ENCODE data around the gene MOV10.
A peak's percentile ranks its signal among the peaks of the same experiment; 100 is the strongest.

The MOV10 gene

DNA sequence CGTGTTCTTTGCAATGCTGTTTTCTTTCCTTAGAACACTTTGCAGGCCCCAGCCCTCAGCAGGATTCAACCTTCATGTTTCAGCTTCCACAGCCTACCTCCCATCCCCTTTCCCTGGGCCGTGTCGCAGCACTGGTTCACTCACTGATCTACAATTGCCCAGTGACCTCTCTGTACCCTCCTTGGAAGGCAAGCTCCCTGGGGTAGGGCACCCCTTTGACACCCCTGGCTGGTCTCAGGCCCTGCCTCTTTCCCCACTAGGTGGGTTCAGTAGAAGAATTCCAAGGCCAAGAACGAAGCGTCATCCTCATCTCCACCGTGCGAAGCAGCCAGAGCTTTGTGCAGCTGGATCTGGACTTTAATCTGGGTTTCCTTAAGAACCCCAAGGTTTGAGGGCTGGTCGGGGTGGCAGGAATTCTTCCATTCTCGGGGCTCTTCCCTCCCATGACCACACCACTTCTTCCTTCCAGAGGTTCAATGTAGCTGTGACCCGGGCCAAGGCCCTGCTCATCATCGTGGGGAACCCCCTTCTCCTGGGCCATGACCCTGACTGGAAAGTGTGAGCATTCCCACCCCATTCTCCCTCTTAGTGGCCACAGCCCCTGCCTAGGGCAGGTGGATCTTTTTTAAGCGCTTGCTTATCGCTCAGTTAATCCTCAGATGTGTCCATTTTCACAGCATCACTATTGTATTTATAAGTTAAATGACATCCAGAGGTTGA is 25.1 kb downstream of the MOV10 start:
- DNase-seq, result no peak

DNA sequence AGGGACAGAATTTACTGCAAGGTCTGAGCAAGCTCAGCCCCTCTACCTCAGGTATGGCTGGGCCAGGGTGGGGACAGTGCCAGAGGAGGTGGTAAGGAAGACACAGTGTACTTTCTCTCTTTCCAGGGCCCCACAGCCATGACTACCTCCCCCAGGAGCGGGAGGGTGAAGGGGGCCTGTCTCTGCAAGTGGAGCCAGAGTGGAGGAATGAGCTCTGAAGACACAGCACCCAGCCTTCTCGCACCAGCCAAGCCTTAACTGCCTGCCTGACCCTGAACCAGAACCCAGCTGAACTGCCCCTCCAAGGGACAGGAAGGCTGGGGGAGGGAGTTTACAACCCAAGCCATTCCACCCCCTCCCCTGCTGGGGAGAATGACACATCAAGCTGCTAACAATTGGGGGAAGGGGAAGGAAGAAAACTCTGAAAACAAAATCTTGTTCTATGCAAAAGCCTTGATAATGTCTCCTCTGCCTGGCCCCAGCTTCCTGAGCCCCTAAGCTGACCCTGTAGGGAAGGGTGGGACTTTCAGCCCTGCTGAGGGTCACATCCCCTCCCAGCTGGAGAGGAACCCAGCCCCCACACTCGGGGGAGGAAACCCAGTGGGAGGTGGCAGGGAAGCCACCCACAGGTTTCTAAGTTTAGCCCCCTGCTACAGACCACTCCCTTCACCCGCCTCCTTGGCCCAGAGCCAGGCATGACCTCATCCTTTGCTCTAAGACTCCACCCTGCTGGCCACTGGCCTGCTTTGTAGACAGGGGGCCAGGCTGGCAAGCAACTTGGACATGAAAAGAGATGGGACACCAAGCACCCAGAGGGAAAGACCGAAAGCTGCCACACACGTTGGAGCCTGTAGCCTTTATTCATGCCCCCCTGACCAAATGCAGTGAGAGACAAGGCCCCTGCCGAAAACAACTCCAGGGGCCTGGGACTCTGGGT is 26.1 kb downstream of the MOV10 start:
- DNase-seq, result peak; percentile 46

DNA sequence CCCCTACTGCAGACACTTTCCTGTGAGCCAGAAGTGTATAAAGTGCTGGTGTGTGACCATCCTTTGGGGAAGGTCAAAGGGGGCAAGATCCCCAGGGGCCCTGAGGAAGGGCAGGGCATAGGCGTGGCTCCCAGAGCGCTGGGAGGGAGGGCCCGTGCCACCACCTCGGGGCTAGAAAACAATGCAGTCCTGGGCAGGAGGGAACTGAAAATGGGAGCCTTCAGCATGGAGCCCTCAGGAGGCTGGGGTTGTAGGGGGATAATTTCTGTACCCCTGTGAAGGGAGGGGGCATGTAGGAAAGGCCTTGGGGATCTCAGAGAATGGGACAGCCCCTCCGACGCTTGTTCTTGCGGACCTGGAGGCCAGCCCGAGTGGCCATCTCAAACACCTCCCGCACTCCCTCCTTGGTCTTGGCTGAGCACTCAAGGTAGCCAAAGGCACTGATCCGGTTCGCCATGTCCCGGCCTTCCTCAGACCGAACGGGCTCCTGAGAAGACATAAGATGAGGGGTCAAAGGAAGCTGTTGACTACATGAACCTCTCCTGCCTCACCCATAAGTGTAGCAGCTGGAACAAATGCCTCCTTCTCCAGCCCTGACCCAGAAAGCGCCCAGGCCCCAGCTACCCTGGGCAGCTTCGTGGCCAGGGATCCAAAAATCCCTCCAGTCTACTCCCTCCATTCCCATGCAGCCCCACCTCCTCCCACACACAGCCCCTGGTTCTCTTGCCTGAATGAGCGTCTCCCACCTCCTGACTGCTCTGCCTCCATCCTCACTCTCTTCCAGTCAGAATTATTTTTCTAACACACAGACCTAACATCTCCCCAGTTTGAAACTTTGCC is 27.0 kb downstream of the MOV10 start:
- DNase-seq, result no peak

DNA sequence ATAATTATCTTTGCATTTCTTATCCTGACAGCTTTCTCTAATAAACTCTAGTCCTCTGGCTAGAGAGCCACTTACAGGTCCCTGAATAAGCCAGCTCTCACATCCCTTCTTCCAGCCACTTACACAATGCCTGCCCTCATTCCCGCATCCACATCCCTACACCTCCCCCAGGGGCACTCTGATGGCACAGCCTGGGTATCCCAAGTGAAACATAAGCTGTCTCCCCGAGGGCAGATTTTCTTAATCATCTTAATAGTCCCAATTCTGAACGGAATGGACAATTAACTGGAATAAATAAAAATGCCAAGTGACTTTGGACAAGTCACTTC is 27.6 kb downstream of the MOV10 start:
- DNase-seq, result no peak

DNA sequence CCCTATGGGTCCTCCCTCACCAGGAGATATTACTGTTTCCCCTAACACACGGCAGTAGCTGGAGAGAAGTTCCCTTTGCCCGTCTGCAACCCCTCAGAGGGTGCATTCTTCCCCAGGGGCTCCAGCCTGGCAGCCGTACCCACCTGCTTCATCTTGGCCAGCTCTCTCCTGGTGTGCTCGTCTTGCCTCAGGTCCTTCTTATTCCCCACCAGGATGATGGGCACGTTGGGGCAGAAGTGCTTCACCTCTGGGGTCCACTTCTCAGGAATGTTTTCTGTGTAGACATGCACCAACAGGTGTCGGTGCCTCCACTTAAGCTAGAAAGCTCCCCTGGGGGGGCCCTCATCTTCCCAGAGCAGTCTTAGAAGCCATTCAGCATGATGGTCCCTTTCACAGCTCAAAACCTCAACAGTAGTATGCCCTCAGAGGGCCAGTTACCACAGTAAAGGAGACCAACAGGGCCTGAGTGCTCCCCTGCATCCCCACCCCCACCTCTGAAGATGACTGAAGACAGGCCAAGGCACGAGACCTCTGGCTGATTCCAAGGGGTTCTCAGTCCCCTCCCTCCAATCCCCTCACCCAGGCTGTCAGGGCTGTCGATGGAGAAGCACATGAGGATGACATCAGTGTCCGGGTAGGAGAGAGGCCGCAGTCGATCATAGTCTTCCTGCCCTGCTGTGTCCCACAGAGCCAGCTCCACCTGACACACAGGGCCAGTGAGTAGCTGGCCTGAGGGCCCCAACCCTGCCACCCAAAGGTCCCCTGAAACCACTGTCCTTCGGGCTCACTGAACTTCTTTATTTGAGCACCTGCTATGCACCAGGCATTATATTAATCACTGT is 28.2 kb downstream of the MOV10 start:
- no peak for DNase-seq

DNA sequence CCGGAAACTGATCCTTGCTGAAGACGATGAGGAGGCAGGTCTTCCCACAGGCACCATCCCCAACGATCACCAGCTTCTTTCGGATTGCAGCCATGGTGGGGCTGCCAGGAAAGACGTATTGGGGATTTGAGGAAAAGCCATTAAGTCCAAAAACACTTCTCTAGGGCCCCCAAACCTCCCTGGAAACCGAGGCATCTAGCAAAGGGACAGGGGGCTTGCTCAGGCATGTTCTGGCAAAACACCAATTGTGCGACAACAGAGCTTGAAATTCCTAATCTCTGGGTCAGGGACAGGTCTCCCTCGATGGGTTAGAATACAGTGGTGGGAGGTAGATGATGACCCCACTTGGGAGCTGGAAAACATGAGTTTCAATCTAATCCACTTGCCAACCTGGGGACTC is 29.2 kb downstream of the MOV10 start:
- DNase-seq, result no peak

DNA sequence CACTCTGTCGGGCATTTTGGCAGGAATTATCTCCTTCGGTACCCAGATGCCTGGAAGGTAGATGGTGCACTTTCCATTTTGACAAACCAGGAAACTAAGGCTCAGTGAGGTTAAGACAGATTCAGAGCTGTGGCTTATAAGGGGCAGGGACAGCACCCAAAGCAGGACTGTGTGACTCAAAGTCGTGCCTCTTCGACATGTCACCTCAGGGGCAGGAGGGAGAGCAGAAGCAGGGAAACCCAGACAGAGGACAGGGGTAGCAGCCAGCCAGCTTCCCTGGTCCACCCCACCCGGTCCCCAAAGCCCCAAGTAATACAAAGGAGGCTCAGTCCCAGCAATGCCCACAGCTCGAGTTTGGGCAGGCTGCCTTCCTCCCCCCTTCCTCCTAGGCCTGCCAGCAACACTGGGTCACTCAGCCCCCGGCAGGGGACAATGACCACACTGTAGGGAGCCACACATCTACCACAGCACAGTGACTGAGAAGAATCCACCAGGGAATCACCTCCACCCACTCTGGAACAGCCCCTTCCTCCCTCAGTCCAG is 30.0 kb downstream of the MOV10 start:
- DNase-seq, result peak; percentile 34

DNA sequence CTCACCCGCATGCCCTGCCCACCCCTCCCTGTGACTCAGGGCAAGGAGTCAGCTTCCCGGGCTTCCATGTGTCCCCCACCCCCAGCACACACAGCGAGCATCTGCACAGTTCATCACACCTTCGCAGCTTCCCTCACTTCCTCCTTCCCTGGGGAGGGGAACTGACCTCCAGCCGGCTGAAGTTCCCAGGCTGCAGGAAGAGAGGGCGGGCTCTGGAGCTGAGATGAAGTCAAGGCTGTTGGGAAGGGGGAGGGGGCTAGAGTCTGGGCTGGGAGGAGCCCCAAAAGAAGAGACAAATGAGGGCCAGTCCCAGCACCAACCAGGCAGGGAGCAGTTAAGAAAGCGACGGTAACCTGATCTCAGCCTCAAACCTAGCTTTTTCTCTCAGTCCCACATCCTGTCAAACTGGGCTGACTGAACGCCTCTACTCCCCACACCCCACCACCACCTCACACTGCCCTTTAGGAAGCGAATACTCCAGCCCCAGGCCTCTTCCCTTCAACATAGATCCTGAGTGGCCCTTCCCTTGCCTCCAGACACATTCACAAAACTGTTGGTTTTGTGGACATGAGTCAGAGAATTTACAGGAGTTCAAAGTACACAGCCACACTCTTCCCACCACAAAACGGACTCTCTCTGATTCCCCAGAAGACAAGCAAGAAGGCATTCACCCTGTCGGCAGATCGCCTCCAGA is 30.6 kb downstream of the MOV10 start:
- peak; percentile 76 for DNase-seq

DNA sequence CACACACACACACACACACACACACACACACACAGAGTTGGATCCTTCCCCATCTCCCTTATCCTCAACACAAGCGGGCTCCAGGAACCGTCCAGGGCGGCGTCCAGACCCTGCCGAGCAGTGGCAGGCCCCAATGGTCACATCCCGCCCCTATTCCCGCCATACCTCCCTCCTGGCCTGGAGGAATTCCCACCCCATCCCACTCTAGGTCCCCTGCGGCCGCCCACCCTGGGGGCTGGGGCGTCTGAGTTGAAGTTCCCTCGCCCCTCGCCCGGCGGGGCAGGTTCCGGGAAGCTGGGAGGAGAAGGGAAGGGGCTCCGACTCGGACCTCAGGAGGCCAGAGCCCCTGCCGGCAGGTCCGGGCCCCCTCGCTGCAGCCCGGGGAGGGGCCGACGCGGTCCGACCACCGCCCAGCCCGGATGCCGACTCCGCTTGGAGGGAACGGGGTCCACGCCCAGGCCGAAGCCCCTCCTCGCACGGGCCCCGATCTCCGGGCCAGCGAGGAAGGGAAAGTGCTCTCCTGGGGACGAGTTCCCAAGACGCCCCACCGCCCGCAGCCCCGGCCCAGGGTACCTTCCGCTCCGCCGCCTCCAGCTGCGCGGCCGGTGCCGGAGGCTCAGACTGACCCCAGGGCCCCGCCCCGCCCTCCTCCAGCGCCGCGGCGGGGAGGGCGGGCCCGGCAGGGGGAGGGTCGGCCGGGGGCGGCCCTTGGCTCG is 32.2 kb downstream of the MOV10 start, which contains the start of gene RHOC:
Gene RHOC (minus strand): TSS at position 623 of the 716 bp plus-strand sequence. CDS start 3,328 bp downstream, outside the sequence.
- DNase-seq, result peak; percentile 41

DNA sequence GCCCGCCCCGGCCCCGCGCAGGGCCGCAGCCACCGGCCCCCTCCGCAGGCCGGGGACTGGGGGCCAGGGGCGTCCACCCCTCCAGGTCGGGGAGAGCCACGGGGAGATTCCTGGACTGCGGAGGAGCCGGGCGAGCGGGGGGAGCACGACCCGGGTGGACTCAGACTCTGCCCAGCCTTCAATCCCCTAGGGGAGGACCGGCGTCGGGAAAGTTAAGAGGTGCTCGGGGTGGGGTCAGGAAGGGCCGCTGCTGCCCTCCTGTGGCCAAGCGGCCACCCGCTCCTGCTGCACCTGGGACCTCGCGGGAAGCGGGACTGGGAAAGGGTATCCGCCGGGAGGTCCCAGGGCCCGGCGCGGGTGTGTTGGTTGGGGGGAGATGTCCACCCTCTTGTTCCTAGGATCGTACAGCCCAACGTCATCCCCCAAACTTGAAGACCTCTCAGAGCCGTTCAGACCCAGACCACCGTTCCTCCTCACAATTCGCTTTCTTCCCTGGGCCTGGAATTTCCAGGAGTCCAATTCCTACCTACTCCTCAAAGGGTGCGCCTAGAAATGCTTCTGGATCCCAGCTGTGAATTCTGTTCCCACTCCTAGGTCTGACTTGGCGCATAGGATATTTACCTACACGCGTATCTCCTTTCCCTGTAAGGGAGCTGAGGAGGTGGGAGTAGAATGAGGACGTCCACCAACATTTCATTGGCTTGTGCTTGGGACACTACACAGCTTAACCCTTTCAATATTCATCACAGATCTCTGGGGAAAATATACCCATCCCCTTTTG is 33.0 kb downstream of the MOV10 start:
- DNase-seq, result peak; percentile 72

DNA sequence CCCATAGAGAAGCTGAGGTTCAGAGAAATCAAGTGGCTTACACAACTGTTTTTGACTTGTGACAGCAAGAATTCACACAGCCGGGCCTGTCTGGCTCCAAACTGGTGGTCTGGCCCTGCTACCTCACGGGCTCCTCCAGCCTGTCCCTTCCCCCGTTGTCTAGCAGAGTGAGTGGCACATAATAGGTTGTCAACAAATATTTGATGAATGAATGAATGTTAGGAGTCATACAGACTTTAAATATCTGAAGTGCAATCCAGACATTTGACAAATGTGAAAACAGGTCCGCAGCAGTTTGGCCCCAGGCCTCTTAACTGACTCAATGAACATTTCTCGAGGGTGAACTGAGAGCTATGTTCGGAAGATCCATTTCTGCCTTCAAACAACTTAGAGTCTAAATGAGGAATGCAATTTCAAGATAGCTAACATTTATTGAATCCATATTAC is 33.6 kb downstream of the MOV10 start:
- no peak for DNase-seq

DNA sequence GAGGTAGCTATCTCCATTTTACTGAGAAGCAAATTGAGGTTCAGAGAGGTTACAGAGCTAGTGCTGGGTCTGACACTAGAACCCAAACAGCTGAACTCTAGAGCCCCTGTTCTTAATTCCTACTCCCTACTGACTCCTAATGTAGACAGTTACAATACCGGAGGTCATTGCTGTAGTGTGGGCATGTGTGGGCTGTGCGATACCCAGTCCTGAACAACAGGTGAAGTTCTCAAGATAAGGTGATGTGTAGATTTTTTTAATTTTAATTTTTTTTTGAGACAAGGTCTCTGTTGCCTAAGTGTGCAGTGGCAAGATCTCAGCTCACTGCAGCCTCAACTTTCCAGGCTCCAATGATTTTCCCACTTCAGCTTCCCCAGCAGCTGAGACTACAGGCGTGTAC is 34.0 kb downstream of the MOV10 start:
- no peak for DNase-seq

DNA sequence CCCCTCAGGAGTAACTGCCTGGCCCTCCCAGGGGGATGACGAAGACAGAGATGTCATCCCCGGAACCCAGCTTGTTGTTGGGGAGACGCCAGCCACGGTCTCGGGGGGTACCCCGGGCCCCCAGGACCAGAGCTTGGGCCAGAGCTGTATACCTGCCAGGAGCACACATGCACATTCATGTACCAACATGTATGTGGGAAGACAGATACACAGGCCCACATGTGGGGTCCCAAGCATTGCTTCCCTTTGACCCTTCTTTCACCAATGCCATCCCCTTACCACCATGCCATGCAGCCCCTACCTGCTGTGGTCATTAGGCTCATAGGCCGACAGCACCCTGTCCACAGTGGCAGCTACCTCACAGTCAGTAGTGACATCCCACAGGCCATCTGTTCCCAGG is 35.7 kb downstream of the MOV10 start:
- DNase-seq, result no peak

DNA sequence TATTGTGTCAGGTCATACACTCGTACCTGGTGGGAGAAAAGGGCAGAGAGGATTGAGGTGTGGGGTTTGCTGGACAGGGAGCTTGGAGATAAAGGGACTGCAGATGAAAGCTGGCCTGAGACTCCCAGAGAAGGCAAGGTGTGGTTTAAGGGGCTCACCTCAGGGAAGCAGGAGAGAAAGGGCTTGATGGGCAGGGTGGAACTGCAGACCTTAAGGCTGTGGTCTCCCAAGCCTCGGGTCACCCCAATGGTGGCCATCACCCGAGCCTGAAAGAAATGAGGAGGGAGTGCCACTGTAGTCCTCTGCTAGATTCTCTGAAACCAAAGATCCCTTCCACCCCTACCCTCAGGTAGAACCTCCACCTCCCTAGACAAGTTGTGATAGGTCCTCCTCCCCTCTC is 36.1 kb downstream of the MOV10 start:
- no peak for DNase-seq

DNA sequence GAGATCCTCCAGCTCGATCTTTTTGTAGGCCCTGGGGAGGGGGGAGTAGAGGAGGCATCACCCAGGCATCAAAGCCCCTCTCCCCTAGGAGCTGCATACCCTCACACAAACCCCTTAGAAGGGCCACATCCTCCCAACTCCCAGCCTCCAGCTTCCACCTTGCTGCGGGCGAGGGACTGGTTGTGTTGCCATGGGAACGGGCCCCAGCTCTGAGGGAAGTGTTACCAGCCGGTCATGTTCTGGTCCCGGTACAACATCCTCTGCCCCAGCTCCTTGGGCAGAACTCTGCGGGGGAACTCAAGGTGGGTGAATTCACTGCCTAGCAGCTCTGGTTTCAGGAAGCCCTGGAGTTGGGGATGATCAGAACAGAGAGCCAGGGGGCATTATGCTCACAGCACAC is 36.6 kb downstream of the MOV10 start:
- DNase-seq, result no peak

DNA sequence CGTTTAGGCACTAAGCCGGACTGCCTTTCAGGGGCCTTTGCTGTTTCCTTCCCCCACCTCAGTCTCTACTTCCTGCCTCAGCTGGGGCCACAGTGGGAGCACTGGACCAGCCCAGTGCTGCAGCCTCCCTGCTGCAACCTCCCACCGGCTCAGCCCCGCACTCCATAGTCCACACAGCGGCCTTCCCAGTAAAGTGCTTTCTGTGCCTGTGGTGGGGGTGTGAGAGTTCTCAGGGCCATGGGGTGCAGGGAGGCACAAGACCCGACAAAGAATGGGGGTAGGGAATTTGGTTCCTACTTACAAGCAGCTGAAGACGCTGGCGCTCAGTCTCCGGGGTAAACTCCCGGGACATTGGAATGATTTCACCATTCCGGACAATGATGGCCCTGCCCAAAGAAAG is 37.2 kb downstream of the MOV10 start:
- no peak for DNase-seq

DNA sequence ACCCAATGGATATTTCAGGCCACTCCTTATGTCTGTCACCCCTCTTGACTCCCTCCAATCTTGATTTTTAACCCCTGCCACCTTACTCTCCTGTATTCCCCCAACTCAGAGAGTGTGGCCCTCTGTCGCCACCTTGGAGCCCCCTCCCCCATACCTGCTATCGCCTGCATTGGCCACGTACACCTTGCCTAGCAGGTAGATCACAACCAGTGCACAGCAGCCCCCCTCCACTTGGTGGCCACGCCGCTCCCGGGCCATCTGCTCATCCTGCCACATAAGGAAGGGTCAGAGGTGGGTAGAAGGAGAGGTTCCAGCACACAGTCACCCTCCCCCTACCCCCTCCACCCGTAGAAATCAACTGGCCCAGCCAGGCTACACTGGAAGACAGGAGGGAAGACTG is 37.7 kb downstream of the MOV10 start:
- no peak for DNase-seq

DNA sequence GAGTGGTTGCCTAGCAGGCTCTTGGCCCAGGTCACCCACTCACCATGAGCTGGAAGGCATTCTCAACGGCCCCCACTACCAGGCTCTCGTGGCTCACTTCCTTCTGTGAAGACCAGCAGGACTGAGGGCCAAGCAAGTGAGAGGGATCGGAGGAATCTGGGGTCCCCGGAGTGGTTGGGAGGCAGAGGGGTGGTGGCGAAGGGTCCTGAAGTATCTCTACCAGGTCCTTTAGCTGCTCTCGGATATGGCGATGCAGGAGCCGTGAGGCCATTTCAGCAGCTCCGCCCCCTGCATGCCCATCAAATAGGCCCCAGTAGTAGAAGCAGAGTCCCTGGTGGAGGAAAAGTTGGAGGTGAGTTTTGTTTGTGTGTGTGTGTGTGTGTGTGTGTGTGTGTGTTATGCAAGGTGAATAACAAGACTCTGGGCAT is 38.3 kb downstream of the MOV10 start:
- no peak for DNase-seq

DNA sequence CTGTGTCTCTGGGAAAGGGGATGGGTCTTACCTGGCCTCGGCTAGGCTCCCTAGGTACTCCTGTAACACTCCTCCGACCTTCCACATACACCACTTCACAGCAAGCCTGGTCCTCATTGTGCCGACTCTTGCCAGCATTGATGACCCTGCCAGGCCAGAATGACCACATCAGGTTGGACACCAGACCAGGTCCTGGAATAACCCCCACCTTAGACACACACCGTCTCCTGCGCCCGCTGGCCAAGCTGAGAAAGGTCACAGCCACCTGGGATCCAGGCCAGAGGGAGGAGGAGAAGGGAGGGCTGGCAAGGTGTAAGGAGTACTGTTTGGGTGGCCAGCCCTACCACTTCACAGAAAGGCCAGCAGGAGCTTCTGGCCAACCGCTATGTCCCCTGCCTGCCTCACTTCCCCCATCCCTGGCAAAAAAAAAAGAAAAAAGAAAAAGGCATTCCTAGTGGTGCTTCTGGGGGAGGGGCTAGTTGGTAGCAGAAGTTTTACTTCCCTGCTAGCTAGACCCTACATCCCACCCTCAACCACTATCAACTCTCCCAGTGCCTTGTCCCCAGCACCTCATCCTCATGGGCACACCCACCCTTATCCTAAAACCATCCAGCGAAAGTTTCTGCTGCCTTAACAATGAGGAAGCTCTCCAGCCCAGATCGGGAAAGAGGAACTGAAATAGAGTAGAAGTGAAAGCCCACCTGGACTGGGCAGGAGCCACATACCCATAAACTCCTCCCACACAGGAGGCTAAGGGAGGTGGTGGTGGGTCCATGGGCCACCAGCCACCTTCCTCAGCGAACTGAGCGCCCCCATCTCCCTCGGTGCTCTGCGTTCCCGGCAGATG is 39.2 kb downstream of the MOV10 start:
- no peak for DNase-seq
